ENCODE measurements around the gene PSMC5. TPM values are rescaled to one million over a fixed set of nuclear protein-coding genes. Genes with fewer than 3 reads are reported as not detected.

PSMC5 gene
- polyA plus RNA-seq, 1 donor (not counting 4 experiments of a cell fraction or from before 2014, with no cell fraction given): 141 TPM

DNA sequence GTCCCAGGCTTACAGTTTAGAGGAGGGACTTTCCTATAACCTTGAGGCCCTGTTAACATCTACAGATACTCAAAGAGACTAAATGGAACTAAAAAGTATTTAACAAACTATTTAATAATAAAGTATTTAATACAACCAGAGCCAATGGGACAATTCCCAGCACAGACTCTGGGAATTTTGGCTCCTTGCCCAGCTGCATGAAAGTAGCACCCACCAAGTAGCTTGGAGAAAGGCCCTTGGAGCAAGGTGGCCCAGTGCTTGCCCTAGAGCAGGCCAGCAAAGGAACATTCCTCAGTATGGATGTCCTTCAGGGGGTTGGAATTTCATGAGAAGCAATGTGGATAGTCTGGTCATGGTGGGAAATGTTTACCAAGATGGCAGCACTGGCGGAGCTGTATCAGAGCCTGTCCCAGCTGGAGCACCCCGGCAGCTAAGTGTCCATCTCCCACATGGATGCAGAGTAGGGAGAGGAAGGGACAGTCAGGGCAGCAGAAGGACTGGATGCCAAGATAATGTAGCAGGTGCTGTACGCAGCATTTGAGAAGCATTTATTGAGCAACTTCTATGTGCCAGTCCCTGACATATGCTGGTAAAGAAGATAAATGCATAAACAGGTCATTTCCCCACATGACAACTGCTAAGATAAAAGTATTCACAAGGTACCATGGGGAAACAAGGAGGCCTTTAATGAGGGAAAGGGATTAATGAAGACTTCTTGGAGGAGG, 20.5 kb downstream of the PSMC5 start:
- H3K79me2 ChIP-seq (ENCODE audit: control insufficient read depth, insufficient read depth, low read length): no peaks in the 10 kb centered on the region
- DNase-seq (ENCODE audit: low read depth, low spot score) (no peak), FAIRE-seq (no peak)
- H3K4me1 ChIP-seq (ENCODE audit: control insufficient read depth, extremely low read depth, insufficient read depth, low read length): peaks cover 4% of the 10 kb centered on the region
- no peak overlapping the region for H3K4me3 ChIP-seq (ENCODE audit: control insufficient read depth in 2 of 3, extremely low read depth in 1 of 3, insufficient read depth in 2 of 3, low read depth in 1 of 3, low read length in 3 of 3)
- no peak overlapping the region for H3K4me2 ChIP-seq (ENCODE audit: control insufficient read depth, extremely low read depth, insufficient read depth, low read depth, low read length)
- peaks cover 9% of the 10 kb centered on the region for H3K27me3 ChIP-seq (ENCODE audit: control insufficient read depth, extremely low read depth, insufficient read depth, low read length)
- H4K20me1 ChIP-seq (ENCODE audit: control insufficient read depth, extremely low read depth, insufficient read depth, low read length): no peaks in the 10 kb centered on the region
- TF ChIP-seq CTCF (optimal IDR thresholded peaks at IDR 0.05 in 1 of 3, IDR thresholded peaks at IDR 0.05 in 1 of 3, conservative IDR thresholded peaks at IDR 0.05 in 1 of 3; ENCODE audit: extremely low read depth in 1 of 3, insufficient read depth in 2 of 3, low read length in 3 of 3) (no peak), EZH2 (IDR thresholded peaks at IDR 0.05; ENCODE audit: low read length) (no peak)
- no peaks in the 10 kb centered on the region for H3K9me3 ChIP-seq (ENCODE audit: control insufficient read depth, low read depth, low read length)
- no peaks in the 10 kb centered on the region for H3K9me1 ChIP-seq (ENCODE audit: control insufficient read depth, extremely low read depth, insufficient read depth, low read length)
- H2AFZ ChIP-seq (ENCODE audit: control insufficient read depth, low read length): no peak overlapping the region
- dilution Hi-C loops (cut with MboI; ENCODE audit: extremely low pct_ligation_motif_present, low sequenced_read_pairs): no loop called here
- H3K36me3 ChIP-seq (ENCODE audit: control insufficient read depth in 2 of 2, extremely low read depth in 1 of 2, insufficient read depth in 2 of 2, low read length in 2 of 2): no peaks in the 10 kb centered on the region
- no peak overlapping the region for H3K9ac ChIP-seq (ENCODE audit: control insufficient read depth, extremely low read depth, insufficient read depth, low read length)
- H3K27ac ChIP-seq (ENCODE audit: control insufficient read depth, insufficient read depth, low read length): no peak overlapping the region

DNA sequence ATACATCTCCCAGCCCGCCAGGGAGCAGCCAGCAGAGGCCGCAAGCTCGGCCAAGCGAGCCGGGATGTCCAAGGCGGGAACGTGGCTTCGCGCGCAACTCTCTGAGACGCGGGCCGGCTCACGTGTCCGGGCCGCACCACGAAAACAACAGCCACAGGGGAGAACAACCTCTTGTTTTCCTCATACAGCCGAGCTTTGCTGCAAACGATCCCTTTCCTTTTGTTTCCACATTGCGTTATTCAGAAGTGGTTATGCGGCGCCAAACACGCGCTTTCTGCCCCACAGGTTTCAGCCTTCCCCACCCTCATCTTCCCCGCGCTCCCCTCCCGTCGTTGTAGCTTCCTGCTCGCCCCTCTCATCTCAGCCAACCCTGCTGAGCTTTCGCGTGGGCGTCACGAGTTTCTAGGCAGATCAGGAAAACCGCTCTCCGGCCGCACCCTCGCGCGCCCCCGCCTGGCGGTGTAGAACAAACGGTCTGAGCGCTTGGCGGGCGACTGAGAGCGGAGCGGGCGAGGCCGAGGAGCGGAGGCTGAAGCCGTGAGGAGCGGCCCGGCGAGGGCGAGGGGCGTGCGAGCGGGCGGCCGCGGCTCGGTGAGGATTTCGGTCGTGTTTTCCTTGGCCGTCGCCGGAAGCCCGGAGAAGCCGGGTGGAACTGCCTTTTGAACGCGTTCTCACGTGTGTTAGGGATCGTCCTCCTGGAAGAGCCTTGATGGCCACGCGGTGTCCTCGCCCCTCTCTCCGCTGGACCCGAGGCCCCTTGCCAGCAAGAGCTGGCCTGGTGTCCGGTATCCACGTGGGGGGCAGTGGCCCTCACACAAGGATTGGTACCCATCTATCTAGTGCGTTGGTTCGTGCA, 21.8 kb downstream of the PSMC5 start:
- H3K4me1 ChIP-seq (ENCODE audit: control insufficient read depth, extremely low read depth, insufficient read depth, low read length): no peaks in the 10 kb centered on the region
- no peaks in the 10 kb centered on the region for H3K36me3 ChIP-seq (ENCODE audit: control insufficient read depth in 2 of 2, extremely low read depth in 1 of 2, insufficient read depth in 2 of 2, low read length in 2 of 2)
- dilution Hi-C loops (cut with MboI; ENCODE audit: extremely low pct_ligation_motif_present, low sequenced_read_pairs): no loop called here
- peak overlapping the region; percentile 82 for H3K4me2 ChIP-seq (ENCODE audit: control insufficient read depth, extremely low read depth, insufficient read depth, low read depth, low read length)
- peak overlapping the region; percentile 72 for H3K9ac ChIP-seq (ENCODE audit: control insufficient read depth, extremely low read depth, insufficient read depth, low read length)
- H2AFZ ChIP-seq (ENCODE audit: control insufficient read depth, low read length): peak overlapping the region; percentile 99
- H3K9me1 ChIP-seq (ENCODE audit: control insufficient read depth, extremely low read depth, insufficient read depth, low read length): no peaks in the 10 kb centered on the region
- FAIRE-seq (no peak), DNase-seq (ENCODE audit: low read depth, low spot score) (peak; percentile 48)
- peaks cover 9% of the 10 kb centered on the region for H3K27me3 ChIP-seq (ENCODE audit: control insufficient read depth, extremely low read depth, insufficient read depth, low read length)
- peak overlapping the region; percentile 54 for H3K27ac ChIP-seq (ENCODE audit: control insufficient read depth, insufficient read depth, low read length)
- H3K9me3 ChIP-seq (ENCODE audit: control insufficient read depth, low read depth, low read length): no peaks in the 10 kb centered on the region
- no peaks in the 10 kb centered on the region for H3K79me2 ChIP-seq (ENCODE audit: control insufficient read depth, insufficient read depth, low read length)
- TF ChIP-seq CTCF (optimal IDR thresholded peaks at IDR 0.05 in 1 of 3, IDR thresholded peaks at IDR 0.05 in 1 of 3, conservative IDR thresholded peaks at IDR 0.05 in 1 of 3; ENCODE audit: extremely low read depth in 1 of 3, insufficient read depth in 2 of 3, low read length in 3 of 3) (peak; percentile 60 to 80 (median 76)), EZH2 (IDR thresholded peaks at IDR 0.05; ENCODE audit: low read length) (no peak)
- H3K4me3 ChIP-seq (ENCODE audit: control insufficient read depth in 2 of 3, extremely low read depth in 1 of 3, insufficient read depth in 2 of 3, low read depth in 1 of 3, low read length in 3 of 3): peak overlapping the region in 2 of 3 experiments; percentile 51 to 66
- H4K20me1 ChIP-seq (ENCODE audit: control insufficient read depth, extremely low read depth, insufficient read depth, low read length): no peaks in the 10 kb centered on the region

Data from keratinocyte (primary cell).